H9 (cell line): Measurements from ENCODE around the gene MEGF8. TPM values are rescaled to one million over a fixed set of nuclear protein-coding genes. Genes with fewer than 3 reads are reported as not detected.

ENCODE experiments used
- DNase-seq: peaks from one replicate; pipeline ENCODE4 v3.0.0-alpha.2; 2017
- H2AFZ ChIP-seq: one replicate; pipeline ENCODE4 v1.6.1; 2013; ENCODE audit warnings: mild to moderate bottlenecking, low read length, control low read depth, moderate library complexity
- H2AK5ac ChIP-seq: 2 replicates; pipeline ENCODE4 v1.6.1; 2013; ENCODE audit warnings: low read length, control low read depth, mixed read lengths; ENCODE audit not compliant: insufficient read length
- H2BK120ac ChIP-seq: one replicate; pipeline ENCODE4 v1.6.1; 2013; ENCODE audit warnings: low read depth, mild to moderate bottlenecking, low read length, control low read depth, inconsistent platforms; ENCODE audit not compliant: poor library complexity, severe bottlenecking
- H2BK12ac ChIP-seq: 2 replicates; pipeline ENCODE4 v1.6.1; 2013; ENCODE audit warnings: low read length, control low read depth, mixed read lengths, low read depth; ENCODE audit not compliant: insufficient read length
- H2BK15ac ChIP-seq: 2 replicates; pipeline ENCODE4 v1.6.1; 2013; ENCODE audit warnings: low read depth, low read length, control low read depth
- H2BK20ac ChIP-seq: one replicate; pipeline ENCODE4 v1.6.1; 2013; ENCODE audit warnings: low read depth, mild to moderate bottlenecking, low read length, control low read depth, inconsistent platforms; ENCODE audit not compliant: poor library complexity, severe bottlenecking
- H2BK5ac ChIP-seq: 2 replicates; pipeline ENCODE4 v1.6.1; 2013; ENCODE audit warnings: low read length, control low read depth, mixed read lengths; ENCODE audit not compliant: insufficient read length
- H3K14ac ChIP-seq: 2 replicates; pipeline ENCODE4 v1.6.1; 2013; ENCODE audit warnings: low read length, control low read depth; ENCODE audit not compliant: insufficient read depth
- H3K18ac ChIP-seq: 2 replicates; pipeline ENCODE4 v1.6.1; 2013; ENCODE audit warnings: low read depth, mild to moderate bottlenecking, mixed read lengths, low read length, control low read depth; ENCODE audit not compliant: insufficient read length
- H3K23ac ChIP-seq: 2 replicates; pipeline ENCODE4 v1.6.1; 2013; ENCODE audit warnings: low read length, control low read depth, mixed read lengths, low read depth; ENCODE audit not compliant: insufficient read length
- H3K23me2 ChIP-seq: 2 replicates; pipeline ENCODE4 v1.6.1; 2013; ENCODE audit warnings: low read depth, mild to moderate bottlenecking, mixed read lengths, low read length, control low read depth; ENCODE audit not compliant: insufficient read length, poor library complexity, severe bottlenecking
- H3K27ac ChIP-seq: 2 replicates; pipeline ENCODE4 v1.5.1; 2013; ENCODE audit warnings: low read length, control low read depth, mixed read lengths, low read depth; ENCODE audit not compliant: insufficient read length
- H3K27me3 ChIP-seq: 2 replicates; pipeline ENCODE4 v1.6.1; 2013; ENCODE audit warnings: low read length, control low read depth, inconsistent platforms; ENCODE audit not compliant: insufficient read depth
- H3K4ac ChIP-seq: 2 replicates; pipeline ENCODE4 v1.6.1; 2013; ENCODE audit warnings: low read depth, mild to moderate bottlenecking, control low read depth, inconsistent platforms, low read length, moderate library complexity
- H3K4me1 ChIP-seq: 2 replicates; pipeline ENCODE4 v1.6.1; 2013; ENCODE audit warnings: low read length, control low read depth, inconsistent platforms; ENCODE audit not compliant: insufficient read depth
- H3K4me2 ChIP-seq: 2 replicates; pipeline ENCODE4 v1.6.1; 2013; ENCODE audit warnings: low read length, control low read depth, mixed read lengths; ENCODE audit not compliant: insufficient read length, insufficient read depth
- H3K56ac ChIP-seq: 2 replicates; pipeline ENCODE4 v1.6.1; 2013; ENCODE audit warnings: low read depth, mild to moderate bottlenecking, mixed read lengths, low read length, control low read depth; ENCODE audit not compliant: insufficient read length
- H3K79me1 ChIP-seq: 2 replicates; pipeline ENCODE4 v1.6.1; 2013; ENCODE audit warnings: low read depth, mild to moderate bottlenecking, moderate library complexity, low read length, control low read depth, inconsistent platforms; ENCODE audit not compliant: insufficient read depth, poor library complexity, severe bottlenecking
- H3K79me2 ChIP-seq: 2 replicates; pipeline ENCODE4 v1.6.1; 2013; ENCODE audit warnings: low read length, control low read depth, inconsistent platforms; ENCODE audit not compliant: insufficient read depth
- H3K9ac ChIP-seq: 2 replicates; pipeline ENCODE4 v1.6.1; 2013; ENCODE audit warnings: low read length, control low read depth, mixed read lengths; ENCODE audit not compliant: insufficient read length; ENCODE audit errors: extremely low read depth
- H3K9me3 ChIP-seq: one replicate; pipeline ENCODE4 v1.6.1; 2013; ENCODE audit warnings: low read depth, low read length, inconsistent platforms; ENCODE audit not compliant: control insufficient read depth
- H3T11ph ChIP-seq: one replicate; pipeline ENCODE4 v1.6.1; 2013; ENCODE audit warnings: mild to moderate bottlenecking, low read length, control low read depth, inconsistent platforms
- H4K20me1 ChIP-seq: one replicate; pipeline ENCODE4 v1.6.1; 2013; ENCODE audit not compliant: control insufficient read depth, insufficient read length, insufficient read depth
- H4K5ac ChIP-seq: 2 replicates; pipeline ENCODE4 v1.6.1; 2013; ENCODE audit warnings: low read depth, mild to moderate bottlenecking, mixed read lengths, low read length, control low read depth; ENCODE audit not compliant: insufficient read length
- H4K8ac ChIP-seq: replicated peaks from 2 replicates; pipeline ENCODE4 v1.6.1; 2013; ENCODE audit warnings: low read length, control low read depth, mixed read lengths, low read depth; ENCODE audit not compliant: insufficient read length
- H4K91ac ChIP-seq: 2 replicates; pipeline ENCODE4 v1.6.1; 2013; ENCODE audit warnings: low read depth, mild to moderate bottlenecking, moderate library complexity, mixed read lengths, low read length, control low read depth; ENCODE audit not compliant: insufficient read length
- H3K27ac Mint-ChIP-seq, 3 experiments: 2 replicates in 2 of 3; 3 replicates in 1 of 3; pipeline ENCODE4 v1.8.0; 2020 to 2021; ENCODE audit warnings: mixed read lengths in 3 of 3, mild to moderate bottlenecking in 1 of 3, moderate library complexity in 1 of 3
- H3K27me3 Mint-ChIP-seq: 2 replicates; pipeline ENCODE4 v1.8.0; 2021; ENCODE audit warnings: low read depth, mild to moderate bottlenecking, moderate library complexity, mixed read lengths
- H3K36me3 Mint-ChIP-seq, 3 experiments: 2 replicates in 2 of 3; 3 replicates in 1 of 3; pipeline ENCODE4 v1.8.0; 2020 to 2021; ENCODE audit warnings: low read depth in 3 of 3, mixed read lengths in 3 of 3; ENCODE audit not compliant: insufficient read depth in 1 of 3
- H3K4me1 Mint-ChIP-seq, 2 experiments: 2 replicates each; pipeline ENCODE4 v1.8.0; 2020; ENCODE audit warnings: mixed read lengths in 2 of 2
- H3K4me3 Mint-ChIP-seq, 2 experiments: 2 replicates in 1 of 2; 3 replicates in 1 of 2; pipeline ENCODE4 v1.8.0; 2020 to 2021; ENCODE audit warnings: mild to moderate bottlenecking in 2 of 2, mixed read lengths in 2 of 2, moderate library complexity in 1 of 2
- H3K9me3 Mint-ChIP-seq, 2 experiments: 2 replicates in 1 of 2; 3 replicates in 1 of 2; pipeline ENCODE4 v1.8.0; 2020; ENCODE audit warnings: mild to moderate bottlenecking in 2 of 2, mixed read lengths in 2 of 2, moderate library complexity in 1 of 2
- WGBS: extraction: QIAGEN DNeasy Blood & Tissue Kit; methylation state at CpG from one replicate; pipeline ENCODE4 v1.1.7; 2013; ENCODE audit warnings: missing lambda C conversion rate, low lambda C conversion rate, mixed read lengths; ENCODE audit not compliant: insufficient read length; ENCODE audit errors: extremely low coverage; 5-methylcytosine and 5-hydroxymethylcytosine counted together
- total RNA-seq: library from RNA; stranded (reverse); gene quantifications from 2 replicates; pipeline ENCODE4 v1.2.1, GENCODE V29; 2021
- TF ChIP-seq, protein P1 (sequence below): fragments of 200-600 bp; sonication (generic); conservative IDR thresholded peaks from 3 replicates; pipeline ENCODE4 v1.8.0; 2021; ENCODE audit warnings: antibody characterized with exemption, mild to moderate bottlenecking

MEGF8 gene
- total RNA-seq, 1 experiment from 2014 or later, result 28.4 TPM

DNA sequence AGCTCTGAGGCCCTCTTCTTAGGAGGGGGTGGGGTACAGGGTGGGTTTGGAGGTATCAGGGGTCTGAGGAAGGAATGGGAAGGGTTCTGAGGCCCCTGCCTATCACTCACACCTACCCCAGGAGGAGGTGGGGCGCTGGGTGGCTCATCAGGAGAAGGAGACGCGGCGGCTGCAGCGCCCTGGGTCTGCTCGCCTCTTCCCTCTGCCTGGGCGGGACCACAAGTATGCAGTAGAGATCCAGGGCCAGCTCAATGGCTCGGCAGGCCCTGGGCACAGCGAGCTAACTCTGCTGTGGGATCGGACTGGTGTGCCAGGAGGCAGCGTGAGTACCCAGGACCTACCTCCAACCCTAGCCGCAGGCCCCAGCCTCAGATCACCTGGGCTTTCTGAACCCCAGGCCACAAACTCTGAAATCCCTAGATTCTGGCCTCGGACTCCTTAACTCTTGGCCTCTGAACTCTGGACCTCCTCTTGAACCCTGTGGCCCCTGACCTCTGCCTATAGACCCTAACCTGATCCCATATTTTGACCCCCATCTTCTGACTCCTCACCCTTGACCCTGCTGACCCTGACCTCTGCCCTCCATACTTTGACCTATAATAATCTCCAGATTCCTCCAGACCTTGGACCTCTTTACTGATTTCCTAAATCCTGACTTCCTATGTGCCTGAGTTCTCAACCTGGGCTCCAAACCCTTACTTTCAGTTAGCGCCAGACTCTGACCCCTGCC lies 24.1 kb downstream of the MEGF8 start:
- no peak overlapping the region for H3K9ac ChIP-seq
- H4K91ac ChIP-seq, result no peak overlapping the region
- no peak overlapping the region for H3K18ac ChIP-seq
- DNase-seq, result no peak
- no peak overlapping the region for H3K23ac ChIP-seq
- H2AFZ ChIP-seq, result no peak overlapping the region
- H3K27me3 ChIP-seq, result no peaks in the 10 kb centered on the region
- Mint-ChIP-seq H3K36me3 (peaks cover 3 to 34% (median 22%) of the 10 kb centered on the region in 3 experiments; a peak in 6 of 7 replicates), H3K27ac (peak overlapping the region in 2 of 3 experiments; percentile 44 to 69; a peak in 3 of 7 replicates), H3K4me3 (no peak overlapping the region), H3K9me3 (no peaks in the 10 kb centered on the region; a peak in 1 of 5 replicates), H3K27me3 (no peaks in the 10 kb centered on the region), H3K4me1 (no peaks in the 10 kb centered on the region)
- no peaks in the 10 kb centered on the region for H3K79me1 ChIP-seq
- H2BK20ac ChIP-seq, result no peak overlapping the region
- TF ChIP-seq, protein P1, sequence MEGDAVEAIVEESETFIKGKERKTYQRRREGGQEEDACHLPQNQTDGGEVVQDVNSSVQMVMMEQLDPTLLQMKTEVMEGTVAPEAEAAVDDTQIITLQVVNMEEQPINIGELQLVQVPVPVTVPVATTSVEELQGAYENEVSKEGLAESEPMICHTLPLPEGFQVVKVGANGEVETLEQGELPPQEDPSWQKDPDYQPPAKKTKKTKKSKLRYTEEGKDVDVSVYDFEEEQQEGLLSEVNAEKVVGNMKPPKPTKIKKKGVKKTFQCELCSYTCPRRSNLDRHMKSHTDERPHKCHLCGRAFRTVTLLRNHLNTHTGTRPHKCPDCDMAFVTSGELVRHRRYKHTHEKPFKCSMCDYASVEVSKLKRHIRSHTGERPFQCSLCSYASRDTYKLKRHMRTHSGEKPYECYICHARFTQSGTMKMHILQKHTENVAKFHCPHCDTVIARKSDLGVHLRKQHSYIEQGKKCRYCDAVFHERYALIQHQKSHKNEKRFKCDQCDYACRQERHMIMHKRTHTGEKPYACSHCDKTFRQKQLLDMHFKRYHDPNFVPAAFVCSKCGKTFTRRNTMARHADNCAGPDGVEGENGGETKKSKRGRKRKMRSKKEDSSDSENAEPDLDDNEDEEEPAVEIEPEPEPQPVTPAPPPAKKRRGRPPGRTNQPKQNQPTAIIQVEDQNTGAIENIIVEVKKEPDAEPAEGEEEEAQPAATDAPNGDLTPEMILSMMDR, result no peak
- H3K56ac ChIP-seq, result no peak overlapping the region
- H4K8ac ChIP-seq, result no peak overlapping the region
- no peak overlapping the region for H3K27ac ChIP-seq
- WGBS, result no CpG with 5 or more reads among the region's 14 CpGs
- H3K23me2 ChIP-seq, result no peaks in the 10 kb centered on the region
- H2AK5ac ChIP-seq, result no peak overlapping the region
- H3K4me1 ChIP-seq, result no peaks in the 10 kb centered on the region
- no peaks in the 10 kb centered on the region for H4K20me1 ChIP-seq
- no peak overlapping the region for H3K14ac ChIP-seq
- H3T11ph ChIP-seq, result no peak overlapping the region
- H3K4ac ChIP-seq, result no peak overlapping the region
- no peaks in the 10 kb centered on the region for H3K9me3 ChIP-seq
- no peak overlapping the region for H2BK15ac ChIP-seq
- no peak overlapping the region for H2BK5ac ChIP-seq
- no peak overlapping the region for H2BK12ac ChIP-seq
- H3K79me2 ChIP-seq, result no peaks in the 10 kb centered on the region
- no peak overlapping the region for H3K4me2 ChIP-seq
- H2BK120ac ChIP-seq, result no peak overlapping the region
- no peak overlapping the region for H4K5ac ChIP-seq
